HepG2 (cell line): Measurements from ENCODE around the gene HSP90AB1. TPM values are rescaled to one million over a fixed set of nuclear protein-coding genes. Genes with fewer than 3 reads are reported as not detected.

Experiments used
- DNMT3B ChIP-seq: conservative IDR thresholded peaks from 2 replicates; pipeline ENCODE4 v1.6.1; 2016; ENCODE audit warnings: missing biosample characterization, control low read depth
- HMGXB3 ChIP-seq: sonication (generic); formaldehyde crosslinking; IDR thresholded peaks from 2 replicates; pipeline ENCODE4 v1.4.0; 2020; ENCODE audit warnings: missing genetic modification reagents, borderline replicate concordance
- IKZF4 ChIP-seq: sonication (generic); formaldehyde crosslinking; IDR thresholded peaks from 2 replicates; pipeline ENCODE4 v1.5.1; 2020; ENCODE audit warnings: borderline replicate concordance, mild to moderate bottlenecking, low read depth, missing genetic modification reagents; ENCODE audit errors: not compliant biosample characterization
- MLXIP ChIP-seq: sonication (generic); formaldehyde crosslinking; IDR thresholded peaks from 2 replicates; pipeline ENCODE4 v1.9.0; 2021; ENCODE audit warnings: missing genetic modification reagents, borderline replicate concordance
- PHF21A ChIP-seq: sonication (generic); formaldehyde crosslinking; IDR thresholded peaks from 2 replicates; pipeline ENCODE4 v1.5.0; 2020; ENCODE audit warnings: mild to moderate bottlenecking, missing genetic modification reagents
- RAD21 ChIP-seq: fragments of 450-650 bp; formaldehyde crosslinking; IDR thresholded peaks from 2 replicates; pipeline ENCODE4 v1.5.0; 2020; ENCODE audit warnings: mild to moderate bottlenecking
- SOX13 ChIP-seq, 3 experiments: fragments of 450-650 bp in 1 of 3; sonication (generic) in 1 of 3; formaldehyde crosslinking in 1 of 3; IDR thresholded peaks in 2 of 3; conservative IDR thresholded peaks in 1 of 3; 2 replicates each; pipeline versions ENCODE4 v1.5.0 to v1.6.1; 2016 to 2020; ENCODE audit warnings: antibody characterized with exemption in 1 of 3, mild to moderate bottlenecking in 1 of 3, missing compliant biosample characterization in 1 of 3, missing genetic modification reagents in 1 of 3, moderate library complexity in 1 of 3
- TMF1 ChIP-seq: sonication (generic); formaldehyde crosslinking; IDR thresholded peaks from 2 replicates; pipeline ENCODE4 v1.8.1; 2022; ENCODE audit warnings: low read depth, missing genetic modification reagents
- ZNF234 ChIP-seq: sonication (generic); formaldehyde crosslinking; conservative IDR thresholded peaks from 2 replicates; pipeline ENCODE4 v1.5.1; 2020; ENCODE audit warnings: mild to moderate bottlenecking, missing genetic modification reagents
- ZNF275 ChIP-seq: sonication (generic); formaldehyde crosslinking; IDR thresholded peaks from 2 replicates; pipeline ENCODE4 v1.8.0; 2022; ENCODE audit warnings: missing genetic modification reagents, mild to moderate bottlenecking, inconsistent platforms, borderline replicate concordance
- ZNF335 ChIP-seq: sonication (generic); formaldehyde crosslinking; IDR thresholded peaks from 2 replicates; pipeline ENCODE4 v1.4.0; 2020; ENCODE audit warnings: missing genetic modification reagents
- ZNF484 ChIP-seq: sonication (generic); formaldehyde crosslinking; IDR thresholded peaks from 2 replicates; pipeline ENCODE4 v1.5.1; 2020; ENCODE audit warnings: mild to moderate bottlenecking, low read depth, missing genetic modification reagents, borderline replicate concordance
- ZNF841 ChIP-seq: sonication (generic); formaldehyde crosslinking; IDR thresholded peaks from 2 replicates; pipeline ENCODE4 v1.8.1; 2023; ENCODE audit warnings: missing genetic modification reagents, borderline replicate concordance
- polyA plus RNA-seq, 8 experiments: library from polyadenylated mRNA; depleted of rRNA in 3 of 8; stranded (reverse) in 7 of 8; unstranded in 1 of 8; fragments of >200 nt; fragmentation: Illumina TruSeq in 4 of 8; extraction: Trizol in 4 of 8; gene quantifications; 2 replicates each; pipeline versions ENCODE4 v1.2.1 to v1.2.3, GENCODE V29; 2011 to 2016; ENCODE audit warnings: low read depth in 4 of 8, missing spikeins in 1 of 8, mixed read lengths in 1 of 8; ENCODE audit not compliant: insufficient read depth in 1 of 8
- total RNA-seq, 5 experiments: library from RNA; depleted of rRNA; stranded (reverse); fragments of >200 nt; fragmentation: Illumina TruSeq; extraction: Trizol; gene quantifications; 2 replicates each; pipeline ENCODE4 v1.2.3, GENCODE V29; 2016; ENCODE audit warnings: low read depth in 1 of 5
- TF ChIP-seq, protein P1 (sequence below): fragments of 450-650 bp; IDR thresholded peaks from 2 replicates; pipeline ENCODE4 v1.6.1; 2017
- TF ChIP-seq, protein P2 (sequence below): IDR thresholded peaks from 2 replicates; pipeline ENCODE4 v1.6.1; 2012; ENCODE audit warnings: inconsistent platforms

HSP90AB1 gene
- total and polyA plus RNA-seq, 2 of the 13 experiments (the other 11 are each of a cell fraction or from before 2014, with no cell fraction given): 1,325 to 1,472 TPM

DNA sequence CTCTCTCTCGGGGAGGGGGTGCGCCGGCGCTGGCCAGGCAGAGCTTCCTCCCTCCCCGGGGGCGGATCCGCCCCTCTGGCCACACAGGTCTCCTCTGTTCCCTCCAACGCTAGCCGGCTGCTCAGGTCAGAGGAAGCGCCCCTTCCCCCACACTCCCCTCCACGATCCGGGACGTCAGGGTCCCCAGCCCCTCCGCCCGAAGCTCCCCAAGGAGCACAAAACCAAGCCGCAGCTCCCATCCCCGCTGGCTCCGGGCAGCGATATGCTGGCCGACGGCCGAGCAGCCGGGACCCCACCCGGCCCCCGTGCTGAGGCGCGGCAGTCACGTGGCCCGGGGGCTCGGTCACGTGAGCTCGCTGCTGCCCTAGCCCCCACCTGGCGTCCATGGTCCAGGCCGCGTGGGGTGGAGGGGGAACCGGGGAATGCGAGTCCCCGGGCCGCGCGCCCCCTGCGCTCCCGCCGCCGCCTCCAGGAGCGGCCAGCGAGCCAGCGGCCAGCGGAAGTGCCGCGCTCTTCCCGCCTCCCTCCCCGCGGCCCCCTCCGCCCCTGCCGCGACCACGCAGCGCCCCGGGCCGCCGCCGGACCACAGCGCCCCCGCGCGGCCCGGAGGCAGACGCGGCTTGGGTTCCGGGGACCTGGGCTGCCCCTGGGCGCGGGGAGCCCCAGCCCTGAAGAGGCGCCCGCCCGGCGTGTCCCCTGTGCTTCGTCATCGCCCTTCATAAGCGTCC, 10.3 kb downstream of the HSP90AB1 start, which contains the start of gene SLC35B2 (continued):
- TF ChIP-seq SOX13 (IDR thresholded peaks at IDR 0.05) (no peak; the same call in 1 of the 2 replicates), SOX13 (CRISPR knock-in tag; conservative IDR thresholded peaks at IDR 0.05 in 1 of 2, IDR thresholded peaks at IDR 0.05 in 1 of 2) (peak in 1 of 2 experiments; percentile 3; a peak in 2 of 4 replicates), IKZF4 (CRISPR knock-in tag) (peak; percentile 86), MLXIP (CRISPR knock-in tag) (no peak; the same call in 1 of the 2 replicates), ZNF275 (CRISPR knock-in tag) (peak; percentile 21; the same call in 1 of the 2 replicates), HMGXB3 (peak; percentile 34; the same call in 1 of the 2 replicates), ZNF841 (CRISPR knock-in tag) (peak; percentile 85; the same call in 1 of the 2 replicates), DNMT3B (CRISPR knock-in tag) (peak; percentile 49; the same call in 1 of the 2 replicates), ZNF234 (CRISPR knock-in tag) (peak; percentile 98), ZNF335 (0 out of 2 replicates have a peak, but pooled peaks have one; percentile 32), RAD21 (CRISPR knock-in tag) (no peak), ZNF484 (CRISPR knock-in tag) (no peak), PHF21A (peak; percentile 73), TMF1 (peak; percentile 94)
- TF ChIP-seq, protein P1, sequence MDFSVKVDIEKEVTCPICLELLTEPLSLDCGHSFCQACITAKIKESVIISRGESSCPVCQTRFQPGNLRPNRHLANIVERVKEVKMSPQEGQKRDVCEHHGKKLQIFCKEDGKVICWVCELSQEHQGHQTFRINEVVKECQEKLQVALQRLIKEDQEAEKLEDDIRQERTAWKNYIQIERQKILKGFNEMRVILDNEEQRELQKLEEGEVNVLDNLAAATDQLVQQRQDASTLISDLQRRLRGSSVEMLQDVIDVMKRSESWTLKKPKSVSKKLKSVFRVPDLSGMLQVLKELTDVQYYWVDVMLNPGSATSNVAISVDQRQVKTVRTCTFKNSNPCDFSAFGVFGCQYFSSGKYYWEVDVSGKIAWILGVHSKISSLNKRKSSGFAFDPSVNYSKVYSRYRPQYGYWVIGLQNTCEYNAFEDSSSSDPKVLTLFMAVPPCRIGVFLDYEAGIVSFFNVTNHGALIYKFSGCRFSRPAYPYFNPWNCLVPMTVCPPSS: no peak
- TF ChIP-seq, protein P2, sequence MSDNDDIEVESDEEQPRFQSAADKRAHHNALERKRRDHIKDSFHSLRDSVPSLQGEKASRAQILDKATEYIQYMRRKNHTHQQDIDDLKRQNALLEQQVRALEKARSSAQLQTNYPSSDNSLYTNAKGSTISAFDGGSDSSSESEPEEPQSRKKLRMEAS: peak; percentile 95
